ENCODE data around the gene MYO9A.

DNA sequence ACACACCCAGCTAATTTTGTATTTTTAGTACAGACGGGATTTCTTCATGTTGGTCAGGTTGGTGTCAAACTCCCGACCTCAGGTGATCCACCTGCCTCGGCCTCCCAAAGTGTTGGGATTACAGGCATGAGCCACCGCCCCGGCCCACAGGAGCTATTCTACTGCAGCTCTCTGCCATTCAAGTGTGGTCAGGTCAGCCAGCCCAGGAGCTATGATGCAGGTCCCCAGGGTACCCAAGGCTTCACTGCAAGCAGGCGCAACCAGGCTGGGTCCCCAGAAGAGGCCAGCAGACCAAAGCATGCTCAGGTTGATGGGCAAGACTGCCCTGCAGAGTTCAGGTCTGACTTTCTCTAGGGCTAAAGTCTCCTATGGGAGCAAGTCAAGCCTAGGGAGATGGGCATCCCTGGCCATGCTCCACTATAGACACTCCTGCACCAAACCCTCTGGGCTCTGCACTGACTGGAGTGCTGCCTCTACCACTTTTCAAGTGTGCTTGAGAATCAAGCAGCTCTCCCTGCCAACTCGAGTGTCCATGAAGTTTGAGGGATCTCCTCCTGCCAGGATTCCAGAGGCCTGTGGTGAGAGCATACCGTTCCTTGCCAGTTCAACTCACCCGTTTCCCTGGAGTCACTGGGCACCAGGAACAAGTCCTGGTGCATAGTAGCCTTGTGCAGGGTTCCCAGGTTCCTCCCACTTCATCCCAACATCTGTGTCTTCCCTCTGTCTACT is 30.9 kb downstream of the MYO9A start:
- TF ChIP-seq, protein P1, sequence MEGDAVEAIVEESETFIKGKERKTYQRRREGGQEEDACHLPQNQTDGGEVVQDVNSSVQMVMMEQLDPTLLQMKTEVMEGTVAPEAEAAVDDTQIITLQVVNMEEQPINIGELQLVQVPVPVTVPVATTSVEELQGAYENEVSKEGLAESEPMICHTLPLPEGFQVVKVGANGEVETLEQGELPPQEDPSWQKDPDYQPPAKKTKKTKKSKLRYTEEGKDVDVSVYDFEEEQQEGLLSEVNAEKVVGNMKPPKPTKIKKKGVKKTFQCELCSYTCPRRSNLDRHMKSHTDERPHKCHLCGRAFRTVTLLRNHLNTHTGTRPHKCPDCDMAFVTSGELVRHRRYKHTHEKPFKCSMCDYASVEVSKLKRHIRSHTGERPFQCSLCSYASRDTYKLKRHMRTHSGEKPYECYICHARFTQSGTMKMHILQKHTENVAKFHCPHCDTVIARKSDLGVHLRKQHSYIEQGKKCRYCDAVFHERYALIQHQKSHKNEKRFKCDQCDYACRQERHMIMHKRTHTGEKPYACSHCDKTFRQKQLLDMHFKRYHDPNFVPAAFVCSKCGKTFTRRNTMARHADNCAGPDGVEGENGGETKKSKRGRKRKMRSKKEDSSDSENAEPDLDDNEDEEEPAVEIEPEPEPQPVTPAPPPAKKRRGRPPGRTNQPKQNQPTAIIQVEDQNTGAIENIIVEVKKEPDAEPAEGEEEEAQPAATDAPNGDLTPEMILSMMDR (conservative IDR thresholded peaks at IDR 0.05; ENCODE audit: low read depth, low read length) = no peak
- no peak for TF ChIP-seq EZH2 (IDR thresholded peaks at IDR 0.05; ENCODE audit: borderline replicate concordance, low read depth, low read length, poor library complexity, severe bottlenecking)
